Neural cell (in vitro differentiated cells): Measurements from ENCODE around the gene NOSTRIN. TPM values are rescaled to one million over a fixed set of nuclear protein-coding genes. Genes with fewer than 3 reads are reported as not detected.

ENCODE experiments used
- H2AFZ ChIP-seq: fragments of 200-600, 300-800 bp; sonication (generic), shearing (Covaris generic); 2 replicates; pipeline ENCODE4 v1.6.0; 2014; ENCODE audit warnings: low read depth, mild to moderate bottlenecking, antibody characterized with exemption, low read length, moderate library complexity
- H3F3A ChIP-seq: fragments of 200-600 bp; shearing (Covaris generic); 2 replicates; pipeline ENCODE4 v1.6.1; 2016; ENCODE audit warnings: mild to moderate bottlenecking, moderate library complexity, mixed read lengths, antibody characterized with exemption, low read length; ENCODE audit not compliant: insufficient read depth, poor library complexity, severe bottlenecking
- H3K27ac ChIP-seq: fragments of 200-600, 300-800 bp; sonication (generic), shearing (Covaris generic); 2 replicates; pipeline ENCODE4 v1.5.1; 2014; ENCODE audit warnings: mild to moderate bottlenecking, low read length, moderate library complexity
- H3K27me3 ChIP-seq: fragments of 300-800, 200-600 bp; sonication (generic), shearing (Covaris generic); 2 replicates; pipeline ENCODE4 v1.6.0; 2014; ENCODE audit warnings: mild to moderate bottlenecking, low read depth, low read length, moderate library complexity; ENCODE audit not compliant: insufficient read depth
- H3K36me3 ChIP-seq: fragments of 300-800, 200-600 bp; sonication (generic), shearing (Covaris generic); 2 replicates; pipeline ENCODE4 v1.5.1; 2014; ENCODE audit warnings: mild to moderate bottlenecking, antibody characterized with exemption, low read length, moderate library complexity; ENCODE audit not compliant: insufficient read depth
- H3K4me2 ChIP-seq: fragments of 300-800, 200-600 bp; sonication (generic), shearing (Covaris generic); 2 replicates; pipeline ENCODE4 v1.6.0; 2014; ENCODE audit warnings: mild to moderate bottlenecking, low read length
- H3K4me3 ChIP-seq: fragments of 300-800, 200-600 bp; sonication (generic), shearing (Covaris generic); 2 replicates; pipeline ENCODE4 v1.5.1; 2014; ENCODE audit warnings: mild to moderate bottlenecking, low read length, moderate library complexity
- H3K79me2 ChIP-seq: fragments of 200-600 bp; shearing (Covaris generic); replicated peaks from 2 replicates; pipeline ENCODE4 v1.6.0; 2014; ENCODE audit warnings: mild to moderate bottlenecking, low read length, moderate library complexity; ENCODE audit not compliant: insufficient read depth
- H3K9ac ChIP-seq: fragments of 300-800, 200-600 bp; sonication (generic), shearing (Covaris generic); 2 replicates; pipeline ENCODE4 v1.6.1; 2016; ENCODE audit warnings: mild to moderate bottlenecking, low read length, mixed read lengths
- H3K9me2 ChIP-seq: fragments of 200-600 bp; shearing (Covaris generic); 2 replicates; pipeline ENCODE4 v1.6.1; 2016; ENCODE audit warnings: mild to moderate bottlenecking, low read length, mixed read lengths; ENCODE audit not compliant: insufficient read depth
- H3K9me3 ChIP-seq: fragments of 200-600, 300-800 bp; sonication (generic), shearing (Covaris generic); 2 replicates; pipeline ENCODE4 v1.6.1; 2016; ENCODE audit warnings: mild to moderate bottlenecking, mixed run types, low read length, moderate library complexity, mixed read lengths
- H4K20me1 ChIP-seq: fragments of 200-600 bp; shearing (Covaris generic); 2 replicates; pipeline ENCODE4 v1.6.1; 2016; ENCODE audit warnings: mild to moderate bottlenecking, mixed run types; ENCODE audit not compliant: insufficient read depth
- EP300 ChIP-seq: fragments of 450-650 bp; conservative IDR thresholded peaks from 2 replicates; pipeline ENCODE4 v1.6.1; 2014; ENCODE audit warnings: antibody characterized with exemption, mild to moderate bottlenecking, moderate library complexity; ENCODE audit not compliant: poor library complexity, severe bottlenecking
- EZH2 ChIP-seq: fragments of 200-600, 300-800 bp; shearing (Covaris generic), sonication (generic); IDR thresholded peaks from 2 replicates; pipeline ENCODE4 v1.6.1; 2014; ENCODE audit warnings: antibody characterized with exemption, low read length, borderline replicate concordance, mild to moderate bottlenecking; ENCODE audit not compliant: insufficient read depth, poor library complexity, severe bottlenecking
- MXI1 ChIP-seq: fragments of 450-650 bp; conservative IDR thresholded peaks from 2 replicates; pipeline ENCODE4 v1.6.1; 2014; ENCODE audit warnings: antibody characterized with exemption, mild to moderate bottlenecking; ENCODE audit not compliant: poor library complexity, severe bottlenecking
- POLR2AphosphoS5 ChIP-seq: IDR thresholded peaks from 2 replicates; pipeline ENCODE4 v1.6.1; 2012
- RAD21 ChIP-seq: fragments of 450-650 bp; conservative IDR thresholded peaks from 2 replicates; pipeline ENCODE4 v1.6.1; 2014; ENCODE audit warnings: antibody characterized with exemption, mild to moderate bottlenecking, moderate library complexity
- SMC3 ChIP-seq: fragments of 450-650 bp; conservative IDR thresholded peaks from 2 replicates; pipeline ENCODE4 v1.6.1; 2014; ENCODE audit warnings: antibody characterized with exemption, mild to moderate bottlenecking, moderate library complexity; ENCODE audit not compliant: poor library complexity
- TAF1 ChIP-seq: IDR thresholded peaks from 2 replicates; pipeline ENCODE4 v1.6.1; 2012; ENCODE audit warnings: low read depth
- polyA plus RNA-seq: library from polyadenylated mRNA; depleted of rRNA; stranded (reverse); fragments of >200 nt; gene quantifications from 2 replicates; pipeline ENCODE4 v1.2.3, GENCODE V29; 2014
- TF ChIP-seq, protein P1 (sequence below): fragments of 450-650 bp; IDR thresholded peaks from 2 replicates; pipeline ENCODE4 v1.5.1; 2014; ENCODE audit warnings: antibody characterized with exemption, mild to moderate bottlenecking, moderate library complexity; ENCODE audit not compliant: poor library complexity, severe bottlenecking
- TF ChIP-seq, protein P2 (sequence below): IDR thresholded peaks from 2 replicates; pipeline ENCODE4 v1.6.1; 2012; ENCODE audit warnings: borderline replicate concordance

NOSTRIN gene
- polyA plus RNA-seq, 1 donor from 2014 or later: not detected

DNA sequence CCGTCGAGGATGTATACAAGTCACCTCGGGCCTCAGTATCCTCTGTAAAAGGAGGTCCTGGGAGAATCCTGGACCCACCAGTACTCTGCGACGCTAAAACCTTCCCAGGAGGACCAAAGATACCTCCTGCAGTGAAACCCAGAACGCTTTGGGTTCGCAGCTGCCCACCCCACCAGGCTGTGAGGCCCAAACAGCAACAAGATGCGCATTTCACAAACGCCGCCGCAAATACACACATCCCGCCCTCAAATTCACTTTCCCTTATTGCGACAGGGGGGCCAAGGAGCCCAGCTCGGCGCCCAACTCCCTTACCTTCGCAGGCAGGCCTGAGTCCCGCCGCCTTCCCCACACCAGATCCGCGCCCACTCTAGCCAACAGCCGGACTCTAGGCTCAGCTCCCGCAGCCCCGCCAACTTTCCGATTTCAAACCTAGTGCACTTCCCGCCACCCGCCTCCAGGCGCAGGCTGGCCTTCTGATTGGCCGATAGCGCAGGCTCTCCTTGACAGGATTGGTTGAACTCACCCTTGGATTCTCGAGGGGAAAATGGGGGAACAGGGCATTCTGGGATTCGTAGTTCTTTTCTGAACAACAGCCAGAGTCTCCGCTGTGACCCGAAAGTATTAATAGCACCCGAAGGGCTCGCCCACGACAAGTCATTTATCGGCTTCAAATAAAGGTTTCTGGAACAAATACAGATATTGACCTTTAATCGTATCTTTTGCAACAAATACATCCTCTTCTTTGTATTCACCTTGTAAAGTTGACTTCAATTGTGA lies 87.8 kb downstream of the NOSTRIN start, which contains the start of gene SPC25:
SPC25 (minus strand) TSS at position 425 of the 777 bp plus-strand sequence. CDS start 911 bp downstream, outside the sequence.
- peak within 1 kb of the TSS; percentile 80 for H3K4me2 ChIP-seq
- peak within 1 kb of the TSS; percentile 69 for H3K4me3 ChIP-seq
- H3K27ac ChIP-seq: no peak within 1 kb of the TSS
- H3K36me3 ChIP-seq: no peaks in the 10 kb centered on the region
- H4K20me1 ChIP-seq: no peaks in the 10 kb centered on the region
- peaks cover 10% of the 10 kb centered on the region for H3K79me2 ChIP-seq
- H3K9ac ChIP-seq: no peak within 1 kb of the TSS
- no peaks in the 10 kb centered on the region for H3K9me3 ChIP-seq
- TF ChIP-seq, protein P1, sequence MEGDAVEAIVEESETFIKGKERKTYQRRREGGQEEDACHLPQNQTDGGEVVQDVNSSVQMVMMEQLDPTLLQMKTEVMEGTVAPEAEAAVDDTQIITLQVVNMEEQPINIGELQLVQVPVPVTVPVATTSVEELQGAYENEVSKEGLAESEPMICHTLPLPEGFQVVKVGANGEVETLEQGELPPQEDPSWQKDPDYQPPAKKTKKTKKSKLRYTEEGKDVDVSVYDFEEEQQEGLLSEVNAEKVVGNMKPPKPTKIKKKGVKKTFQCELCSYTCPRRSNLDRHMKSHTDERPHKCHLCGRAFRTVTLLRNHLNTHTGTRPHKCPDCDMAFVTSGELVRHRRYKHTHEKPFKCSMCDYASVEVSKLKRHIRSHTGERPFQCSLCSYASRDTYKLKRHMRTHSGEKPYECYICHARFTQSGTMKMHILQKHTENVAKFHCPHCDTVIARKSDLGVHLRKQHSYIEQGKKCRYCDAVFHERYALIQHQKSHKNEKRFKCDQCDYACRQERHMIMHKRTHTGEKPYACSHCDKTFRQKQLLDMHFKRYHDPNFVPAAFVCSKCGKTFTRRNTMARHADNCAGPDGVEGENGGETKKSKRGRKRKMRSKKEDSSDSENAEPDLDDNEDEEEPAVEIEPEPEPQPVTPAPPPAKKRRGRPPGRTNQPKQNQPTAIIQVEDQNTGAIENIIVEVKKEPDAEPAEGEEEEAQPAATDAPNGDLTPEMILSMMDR: no peak
- TF ChIP-seq MXI1: peak; percentile 76
- TF ChIP-seq TAF1: no peak
- no peak for TF ChIP-seq EZH2
- TF ChIP-seq, protein P2, sequence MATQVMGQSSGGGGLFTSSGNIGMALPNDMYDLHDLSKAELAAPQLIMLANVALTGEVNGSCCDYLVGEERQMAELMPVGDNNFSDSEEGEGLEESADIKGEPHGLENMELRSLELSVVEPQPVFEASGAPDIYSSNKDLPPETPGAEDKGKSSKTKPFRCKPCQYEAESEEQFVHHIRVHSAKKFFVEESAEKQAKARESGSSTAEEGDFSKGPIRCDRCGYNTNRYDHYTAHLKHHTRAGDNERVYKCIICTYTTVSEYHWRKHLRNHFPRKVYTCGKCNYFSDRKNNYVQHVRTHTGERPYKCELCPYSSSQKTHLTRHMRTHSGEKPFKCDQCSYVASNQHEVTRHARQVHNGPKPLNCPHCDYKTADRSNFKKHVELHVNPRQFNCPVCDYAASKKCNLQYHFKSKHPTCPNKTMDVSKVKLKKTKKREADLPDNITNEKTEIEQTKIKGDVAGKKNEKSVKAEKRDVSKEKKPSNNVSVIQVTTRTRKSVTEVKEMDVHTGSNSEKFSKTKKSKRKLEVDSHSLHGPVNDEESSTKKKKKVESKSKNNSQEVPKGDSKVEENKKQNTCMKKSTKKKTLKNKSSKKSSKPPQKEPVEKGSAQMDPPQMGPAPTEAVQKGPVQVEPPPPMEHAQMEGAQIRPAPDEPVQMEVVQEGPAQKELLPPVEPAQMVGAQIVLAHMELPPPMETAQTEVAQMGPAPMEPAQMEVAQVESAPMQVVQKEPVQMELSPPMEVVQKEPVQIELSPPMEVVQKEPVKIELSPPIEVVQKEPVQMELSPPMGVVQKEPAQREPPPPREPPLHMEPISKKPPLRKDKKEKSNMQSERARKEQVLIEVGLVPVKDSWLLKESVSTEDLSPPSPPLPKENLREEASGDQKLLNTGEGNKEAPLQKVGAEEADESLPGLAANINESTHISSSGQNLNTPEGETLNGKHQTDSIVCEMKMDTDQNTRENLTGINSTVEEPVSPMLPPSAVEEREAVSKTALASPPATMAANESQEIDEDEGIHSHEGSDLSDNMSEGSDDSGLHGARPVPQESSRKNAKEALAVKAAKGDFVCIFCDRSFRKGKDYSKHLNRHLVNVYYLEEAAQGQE: no peak
- TF ChIP-seq EP300: no peak
- TF ChIP-seq SMC3: peak; percentile 18
- TF ChIP-seq RAD21: no peak
- peak; percentile 17 for TF ChIP-seq POLR2AphosphoS5
- H2AFZ ChIP-seq: peak within 1 kb of the TSS; percentile 19
- H3K27me3 ChIP-seq: no peaks in the 10 kb centered on the region
- no peaks in the 10 kb centered on the region for H3K9me2 ChIP-seq
- no peaks in the 10 kb centered on the region for H3F3A ChIP-seq

DNA sequence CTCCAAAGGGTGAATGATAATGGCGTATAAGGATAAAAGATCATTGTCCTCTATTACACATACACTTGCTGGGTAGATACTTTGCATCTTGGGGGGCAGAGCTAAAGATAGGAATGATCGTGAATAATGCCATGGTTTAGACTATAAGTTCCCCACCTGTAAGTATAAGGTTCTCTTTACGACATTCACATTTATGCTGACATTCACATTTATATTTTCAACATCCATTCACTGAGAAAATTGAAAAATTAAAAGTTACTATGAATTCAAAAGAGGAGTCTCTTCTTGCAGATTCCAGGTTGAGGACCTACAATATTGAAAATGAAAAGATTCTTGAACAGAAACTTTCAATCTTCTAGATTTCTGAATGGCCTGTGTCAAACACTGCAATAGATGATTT lies 89.9 kb downstream of the NOSTRIN start:
- no peaks in the 10 kb centered on the region for H3F3A ChIP-seq
- no peak for TF ChIP-seq EP300
- TF ChIP-seq, protein P1: no peak
- no peak for TF ChIP-seq POLR2AphosphoS5
- no peak for TF ChIP-seq SMC3
- no peak for TF ChIP-seq RAD21
- TF ChIP-seq EZH2: no peak
- TF ChIP-seq TAF1: no peak
- TF ChIP-seq, protein P2: no peak
- TF ChIP-seq MXI1: no peak
- no peaks in the 10 kb centered on the region for H3K9me2 ChIP-seq
- H3K27ac ChIP-seq: no peak overlapping the region
- H4K20me1 ChIP-seq: no peaks in the 10 kb centered on the region
- H3K4me3 ChIP-seq: no peak overlapping the region
- peaks cover 10% of the 10 kb centered on the region for H3K79me2 ChIP-seq
- H3K9ac ChIP-seq: no peak overlapping the region
- no peak overlapping the region for H3K4me2 ChIP-seq
- no peak overlapping the region for H2AFZ ChIP-seq
- H3K27me3 ChIP-seq: no peaks in the 10 kb centered on the region
- H3K36me3 ChIP-seq: no peaks in the 10 kb centered on the region
- no peaks in the 10 kb centered on the region for H3K9me3 ChIP-seq
